GM12872 (cell line): Measurements from ENCODE around the gene COTL1.

Source experiments
- TF ChIP-seq, protein P1 (sequence below): IDR thresholded peaks from 3 replicates; pipeline ENCODE4 v1.5.1; 2011; ENCODE audit warnings: low read depth, mild to moderate bottlenecking, low read length, moderate library complexity; ENCODE audit not compliant: insufficient read depth

The COTL1 gene

GRCh38 chr16:84597931-84598351 lies 19.9 kb downstream of the COTL1 start:
- TF ChIP-seq, protein P1, sequence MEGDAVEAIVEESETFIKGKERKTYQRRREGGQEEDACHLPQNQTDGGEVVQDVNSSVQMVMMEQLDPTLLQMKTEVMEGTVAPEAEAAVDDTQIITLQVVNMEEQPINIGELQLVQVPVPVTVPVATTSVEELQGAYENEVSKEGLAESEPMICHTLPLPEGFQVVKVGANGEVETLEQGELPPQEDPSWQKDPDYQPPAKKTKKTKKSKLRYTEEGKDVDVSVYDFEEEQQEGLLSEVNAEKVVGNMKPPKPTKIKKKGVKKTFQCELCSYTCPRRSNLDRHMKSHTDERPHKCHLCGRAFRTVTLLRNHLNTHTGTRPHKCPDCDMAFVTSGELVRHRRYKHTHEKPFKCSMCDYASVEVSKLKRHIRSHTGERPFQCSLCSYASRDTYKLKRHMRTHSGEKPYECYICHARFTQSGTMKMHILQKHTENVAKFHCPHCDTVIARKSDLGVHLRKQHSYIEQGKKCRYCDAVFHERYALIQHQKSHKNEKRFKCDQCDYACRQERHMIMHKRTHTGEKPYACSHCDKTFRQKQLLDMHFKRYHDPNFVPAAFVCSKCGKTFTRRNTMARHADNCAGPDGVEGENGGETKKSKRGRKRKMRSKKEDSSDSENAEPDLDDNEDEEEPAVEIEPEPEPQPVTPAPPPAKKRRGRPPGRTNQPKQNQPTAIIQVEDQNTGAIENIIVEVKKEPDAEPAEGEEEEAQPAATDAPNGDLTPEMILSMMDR: no peak

DNA sequence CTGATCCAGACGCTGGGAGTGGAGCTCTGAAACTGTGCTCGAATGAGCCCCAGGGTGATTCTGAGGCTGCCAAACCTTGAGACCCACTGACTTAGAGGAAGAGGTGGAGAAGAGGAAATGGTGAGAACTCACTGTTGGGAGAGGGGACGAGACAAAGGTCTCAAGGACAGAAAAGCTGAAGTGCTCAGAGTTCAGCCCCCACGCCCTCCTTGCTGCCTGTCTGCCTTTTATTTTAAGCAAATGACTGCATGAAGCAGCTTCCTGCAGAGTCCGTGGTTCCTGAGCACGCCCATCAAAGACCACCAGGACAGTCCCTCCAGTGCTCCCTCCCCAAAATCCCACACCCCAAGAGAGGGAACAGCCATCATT lies 20.4 kb downstream of the COTL1 start:
- TF ChIP-seq, protein P1: no peak

GRCh38 chr16:84596801-84597527 lies 20.9 kb downstream of the COTL1 start:
- TF ChIP-seq, protein P1: no peak

- TF ChIP-seq, protein P1: no peak
Measured at GRCh38 chr16:84596161-84596560, 21.7 kb downstream of the COTL1 start.

DNA sequence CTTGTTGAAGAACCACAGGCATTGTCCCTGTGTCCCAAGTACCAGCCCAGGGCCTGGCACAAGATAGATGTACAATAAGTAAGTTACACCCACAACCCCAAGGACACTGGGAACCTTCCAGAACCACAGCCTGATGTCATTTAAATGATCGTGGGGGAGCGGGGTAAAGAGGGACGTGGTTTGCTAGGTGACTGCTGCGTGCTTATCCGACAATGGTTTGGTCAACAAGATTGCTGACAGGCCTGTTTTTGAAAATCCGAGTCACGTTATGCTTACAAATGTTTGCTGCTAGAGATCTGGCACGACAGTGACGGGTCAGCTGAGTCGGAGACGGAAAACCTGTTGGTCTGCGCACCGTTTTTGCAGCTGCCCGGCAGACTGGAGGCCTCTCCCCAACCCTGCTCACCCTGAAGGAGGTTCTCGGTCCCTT lies 22.8 kb downstream of the COTL1 start:
- TF ChIP-seq, protein P1: no peak

- TF ChIP-seq, protein P1: no peak
Measured at GRCh38 chr16:84594725-84595038, 23.2 kb downstream of the COTL1 start.

- TF ChIP-seq, protein P1: no peak
Measured at GRCh38 chr16:84593825-84594724, 23.8 kb downstream of the COTL1 start.
